Activated CD8-positive, alpha-beta memory T cell treated with anti-CD3 and anti-CD28 coated beads for 24 hours (primary cell): ENCODE data around the gene CUL4A.
"Not testable (repeated sequence)": the region's sequence is repeated elsewhere in the genome, so short reads cannot be mapped to it uniquely, and the experiment has no call there.

Source experiments
- DNase-seq: peaks from one replicate; pipeline ENCODE4 v3.0.0-alpha.2; 2020

CUL4A gene

GRCh38 chr13:113209759-113210421 lies 477 bp downstream of the CUL4A start:
- DNase-seq, result peak; percentile 87

- DNase-seq, result no peak
Measured at GRCh38 chr13:113210833-113211232, 1.4 kb downstream of the CUL4A start.

- no peak for DNase-seq
Measured at GRCh38 chr13:113211774-113212173, 2.4 kb downstream of the CUL4A start.

GRCh38 chr13:113216254-113217048 lies 7.0 kb downstream of the CUL4A start:
- DNase-seq, result no peak

- DNase-seq, result no peak
Measured at GRCh38 chr13:113218586-113218985, 9.2 kb downstream of the CUL4A start.

- DNase-seq, result no peak
Measured at GRCh38 chr13:113219256-113219940, 10.0 kb downstream of the CUL4A start.

GRCh38 chr13:113220141-113220598 lies 10.8 kb downstream of the CUL4A start:
- no peak for DNase-seq

GRCh38 chr13:113220877-113221276 lies 11.5 kb downstream of the CUL4A start:
- DNase-seq, result no peak

- DNase-seq, result no peak
Measured at GRCh38 chr13:113223070-113223469, 13.7 kb downstream of the CUL4A start.

GRCh38 chr13:113224486-113224885 lies 15.1 kb downstream of the CUL4A start:
- DNase-seq, result no peak

- DNase-seq, result no peak
Measured at GRCh38 chr13:113225515-113225914, 16.1 kb downstream of the CUL4A start.

GRCh38 chr13:113226873-113227450 lies 17.5 kb downstream of the CUL4A start:
- no peak for DNase-seq

GRCh38 chr13:113229161-113229560 lies 19.7 kb downstream of the CUL4A start:
- no peak for DNase-seq

GRCh38 chr13:113229791-113230190 lies 20.4 kb downstream of the CUL4A start:
- no peak for DNase-seq

GRCh38 chr13:113231306-113232207 lies 22.1 kb downstream of the CUL4A start:
- no peak for DNase-seq

- no peak for DNase-seq
Measured at GRCh38 chr13:113232208-113233003, 23.0 kb downstream of the CUL4A start.

GRCh38 chr13:113233101-113233500 lies 23.7 kb downstream of the CUL4A start:
- DNase-seq, result no peak

- DNase-seq, result no peak
Measured at GRCh38 chr13:113238536-113238935, 29.1 kb downstream of the CUL4A start.

GRCh38 chr13:113239357-113239756 lies 29.9 kb downstream of the CUL4A start:
- no peak for DNase-seq

- DNase-seq, result no peak
Measured at GRCh38 chr13:113239986-113240385, 30.6 kb downstream of the CUL4A start.

- not testable (repeated sequence) for DNase-seq
Measured at GRCh38 chr13:113241623-113242022, 32.2 kb downstream of the CUL4A start.
